SIG-M5 treated with dmso at 0.1 percent for 504 hours (cell line): Measurements from ENCODE around the gene CPXM2.

ENCODE experiments used
- DNase-seq: peaks from one replicate; lab custom pipeline; 2025; ENCODE audit not compliant: unreplicated experiment; lab: John Stamatoyannopoulos, UW

Gene CPXM2

DNA sequence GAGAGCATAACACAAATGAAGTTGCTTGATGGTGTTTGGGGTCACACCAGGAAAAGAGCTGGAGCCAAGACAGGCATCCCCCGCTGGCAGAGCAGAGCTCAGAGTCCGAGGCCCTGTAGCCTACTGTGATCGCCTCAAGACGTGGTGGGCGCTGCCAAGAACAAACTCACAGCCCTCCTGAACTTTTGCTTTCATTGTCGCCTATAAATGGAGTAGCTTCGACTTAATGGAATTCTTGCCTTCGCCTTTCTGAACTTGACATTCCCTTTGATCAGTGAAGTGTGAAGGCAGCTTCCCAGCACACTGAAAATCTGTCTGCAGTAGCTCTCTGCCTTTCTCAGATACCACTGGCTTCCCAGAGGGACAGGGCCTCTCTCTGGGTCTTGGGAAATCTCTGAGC, 21.3 kb downstream of the CPXM2 start:
- no peak for DNase-seq

- DNase-seq, result no peak
Observed at GRCh38 chr10:123869020-123869414, 22.6 kb downstream of the CPXM2 start.

DNA sequence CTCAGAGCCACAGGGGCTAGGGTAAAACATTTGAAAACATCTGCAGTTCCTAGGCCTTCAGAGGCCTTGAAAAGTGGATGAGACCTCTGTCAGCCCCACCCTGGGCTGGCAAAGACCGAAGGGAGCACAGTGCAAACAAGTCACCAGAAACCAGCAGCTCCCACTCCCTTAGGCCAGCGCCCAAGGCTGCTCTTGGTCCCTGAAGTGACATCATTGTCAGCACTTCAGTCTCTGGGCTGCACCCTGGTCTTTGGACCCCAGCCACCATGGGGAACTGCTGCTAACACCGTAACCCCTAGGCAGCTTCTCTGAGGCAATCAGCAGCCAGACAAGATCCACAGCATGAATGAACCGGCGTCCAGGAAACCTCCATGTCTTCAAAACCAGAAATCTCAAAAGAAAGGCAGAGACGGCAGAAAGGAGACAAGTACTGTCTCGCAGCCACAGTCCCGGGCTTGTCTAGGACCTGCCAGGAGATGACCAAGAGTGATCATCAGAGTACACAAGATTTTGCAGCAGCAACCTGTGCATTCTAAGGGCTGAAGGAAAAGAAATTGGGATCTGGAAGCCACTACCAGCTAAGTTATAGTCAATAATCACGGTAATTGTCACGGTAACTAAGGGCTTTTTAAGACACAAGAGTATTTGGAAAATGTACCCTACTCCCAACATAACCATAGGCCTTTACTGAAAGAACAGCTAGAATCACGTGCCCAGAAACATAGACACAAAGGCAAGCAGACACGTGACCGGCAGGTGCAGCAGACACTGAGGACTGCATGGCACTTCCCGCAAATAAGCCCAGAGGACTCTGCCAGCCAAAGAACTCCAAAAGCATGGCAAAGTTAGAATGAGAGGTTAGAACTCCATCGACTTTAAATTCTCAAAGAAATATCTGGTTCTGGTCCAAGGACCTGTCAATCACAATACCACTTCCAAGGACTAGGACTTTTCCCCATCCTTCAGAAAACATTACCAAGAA, 23.3 kb downstream of the CPXM2 start:
- no peak for DNase-seq

- no peak for DNase-seq
Observed at GRCh38 chr10:123865880-123866279, 25.7 kb downstream of the CPXM2 start.

DNA sequence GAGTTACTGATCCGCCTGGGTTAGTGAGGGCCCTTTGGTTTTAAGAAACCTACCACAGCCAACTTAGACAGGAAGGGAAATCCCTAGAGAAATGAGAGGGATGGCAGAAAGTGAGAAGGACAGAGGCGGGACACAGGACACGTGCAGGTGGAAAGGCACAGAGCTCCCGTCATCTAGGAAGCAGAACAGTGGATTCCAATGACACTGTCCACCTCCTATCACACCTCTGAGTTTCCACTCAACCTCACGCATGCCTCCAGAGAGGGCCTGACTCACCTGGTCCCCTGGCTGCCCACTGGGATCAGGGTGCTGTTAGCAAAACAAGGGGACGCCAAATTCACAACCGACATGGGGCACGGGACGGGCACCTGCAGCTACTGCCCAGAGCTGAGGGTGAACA, 26.3 kb downstream of the CPXM2 start:
- no peak for DNase-seq

GRCh38 chr10:123864923-123865322, 26.7 kb downstream of the CPXM2 start:
- no peak for DNase-seq

DNA sequence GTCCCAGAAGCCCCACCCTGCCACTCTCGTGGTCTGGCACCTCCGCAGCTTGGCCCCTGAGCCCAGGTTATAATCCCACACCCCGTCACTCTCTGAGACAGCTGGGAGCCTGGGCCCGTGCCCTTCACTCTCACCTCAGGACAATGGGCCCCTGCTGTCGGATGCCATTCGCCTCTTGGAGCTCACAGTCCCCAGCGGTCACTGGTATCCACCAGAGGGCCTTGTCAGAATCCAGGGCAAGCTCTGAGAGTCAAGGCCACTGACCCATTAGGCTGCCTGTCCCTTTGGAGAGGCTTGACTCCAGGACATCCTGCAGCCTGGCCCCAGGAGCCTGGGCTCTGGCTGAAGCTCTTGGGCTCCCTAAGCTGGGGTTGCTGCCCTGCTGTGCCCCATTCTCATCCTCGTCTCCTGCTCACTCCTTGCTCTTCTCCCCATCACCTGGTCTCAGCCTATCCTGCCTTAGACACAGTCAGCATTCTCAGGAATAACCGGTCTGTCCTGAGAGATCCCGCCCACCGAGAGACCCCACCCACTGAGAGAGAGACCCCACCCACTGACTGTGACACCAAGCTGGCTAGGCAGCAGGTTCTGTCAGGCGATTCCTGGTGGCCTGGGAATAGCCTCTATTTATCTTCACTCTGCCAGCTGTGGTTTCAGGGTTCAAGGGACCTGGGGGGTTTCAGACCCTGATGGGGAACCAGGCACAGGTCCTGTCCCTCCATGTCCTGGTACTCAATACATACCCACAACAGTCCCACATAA, 27.7 kb downstream of the CPXM2 start:
- no peak for DNase-seq

DNA sequence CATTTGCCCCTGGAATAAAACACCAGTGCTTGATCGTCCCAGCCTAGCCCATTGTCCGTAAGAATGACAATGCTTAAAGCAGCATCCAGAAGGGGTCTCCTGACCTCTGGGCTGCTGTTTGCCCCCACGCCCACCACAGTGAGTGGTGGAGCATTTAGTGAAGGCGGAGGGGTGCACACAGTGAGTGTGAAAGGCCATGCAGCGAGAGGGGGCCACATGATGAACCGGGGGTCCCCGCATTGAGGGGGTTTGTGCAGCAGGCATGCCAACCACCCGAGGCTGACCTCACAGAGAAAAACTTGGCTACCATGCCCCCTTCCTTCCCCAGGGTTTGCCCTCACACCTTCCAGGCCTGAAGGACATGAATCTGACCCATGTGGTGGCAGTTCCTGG, 28.4 kb downstream of the CPXM2 start:
- no peak for DNase-seq

- no peak for DNase-seq
Observed at GRCh38 chr10:123862421-123863182, 29.0 kb downstream of the CPXM2 start.

- DNase-seq, result no peak
Observed at GRCh38 chr10:123860856-123861255, 30.8 kb downstream of the CPXM2 start.

DNA sequence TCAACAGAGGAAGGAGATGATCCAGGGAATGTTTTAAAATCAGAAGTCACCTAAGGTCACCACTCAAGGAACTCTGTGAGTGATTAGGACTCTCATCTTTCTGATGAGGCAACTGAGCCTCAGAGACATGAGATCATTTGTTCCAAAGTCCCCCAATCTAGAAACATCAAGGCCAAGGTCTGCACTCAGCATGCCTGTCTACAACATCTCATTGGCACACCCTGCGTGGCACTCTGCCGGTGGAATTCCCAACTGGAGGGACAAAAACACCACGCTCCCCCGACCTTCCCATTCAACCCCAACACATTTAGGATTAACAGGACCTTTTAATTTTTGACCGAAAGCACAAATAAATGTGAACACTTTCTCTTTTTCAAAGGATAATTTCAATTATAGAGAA, 31.4 kb downstream of the CPXM2 start:
- DNase-seq, result no peak

- no peak for DNase-seq
Observed at GRCh38 chr10:123859653-123860050, 32.0 kb downstream of the CPXM2 start.

DNA sequence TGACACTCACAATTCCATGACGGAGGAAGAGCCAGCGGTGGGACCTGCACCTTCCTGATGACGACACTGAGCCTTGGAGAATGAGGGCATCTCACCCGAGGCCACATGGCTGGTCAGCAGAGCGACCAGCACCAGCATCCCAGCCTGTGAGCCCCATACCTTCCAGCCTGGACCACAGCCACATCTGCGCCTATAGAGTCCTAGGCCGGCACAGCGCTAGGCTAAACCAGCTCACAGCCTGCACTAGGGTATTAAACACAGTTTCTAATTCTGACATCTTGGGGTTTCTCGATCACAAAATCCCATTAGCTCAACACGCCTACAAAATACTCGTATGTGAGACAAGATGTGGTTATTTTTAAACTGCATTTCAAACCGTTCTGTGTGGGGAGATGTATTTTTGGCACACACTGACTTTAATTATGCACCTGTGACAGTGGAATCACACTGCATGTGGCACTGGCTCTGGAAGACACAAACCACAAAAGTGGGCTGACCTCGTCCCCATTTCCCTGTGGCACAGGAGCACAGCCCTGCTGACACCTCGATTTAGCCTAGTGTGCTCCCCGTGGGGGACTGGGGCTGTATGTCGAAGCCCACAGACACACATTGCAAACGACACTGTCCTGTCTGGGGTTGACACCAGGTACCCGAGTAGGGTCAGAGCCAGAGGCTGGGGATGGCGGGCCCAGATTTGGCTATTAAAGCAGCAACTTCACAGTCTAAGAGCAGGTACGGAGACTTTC, 32.5 kb downstream of the CPXM2 start:
- DNase-seq, result no peak

DNA sequence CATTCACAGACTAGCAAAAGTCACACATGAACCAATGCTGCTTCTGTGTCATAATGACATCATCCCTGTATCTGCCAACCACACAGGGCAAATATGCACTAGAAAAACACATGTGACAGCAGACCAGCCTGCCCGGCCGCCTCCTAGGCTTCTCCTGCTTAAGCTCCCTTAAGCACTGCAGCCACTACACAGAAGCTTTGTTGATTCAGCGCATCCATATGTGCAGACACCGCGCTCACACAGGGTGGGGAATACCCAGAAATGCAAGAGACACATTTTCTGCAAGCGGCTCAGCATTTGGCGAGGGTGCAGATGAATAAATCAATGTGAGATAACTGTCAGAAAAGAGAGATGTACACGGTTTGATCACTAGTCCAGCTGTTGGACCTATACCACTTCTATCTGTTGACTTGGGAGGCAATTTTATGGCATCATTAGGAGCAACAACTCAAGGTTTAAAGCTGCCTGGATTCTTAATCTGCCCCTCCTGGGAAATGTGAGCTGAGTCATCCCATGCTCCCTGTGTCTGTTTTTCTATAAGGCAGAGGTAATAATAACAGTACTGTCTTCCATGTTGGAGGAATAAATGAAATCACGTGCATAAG, 33.4 kb downstream of the CPXM2 start:
- DNase-seq, result no peak

DNA sequence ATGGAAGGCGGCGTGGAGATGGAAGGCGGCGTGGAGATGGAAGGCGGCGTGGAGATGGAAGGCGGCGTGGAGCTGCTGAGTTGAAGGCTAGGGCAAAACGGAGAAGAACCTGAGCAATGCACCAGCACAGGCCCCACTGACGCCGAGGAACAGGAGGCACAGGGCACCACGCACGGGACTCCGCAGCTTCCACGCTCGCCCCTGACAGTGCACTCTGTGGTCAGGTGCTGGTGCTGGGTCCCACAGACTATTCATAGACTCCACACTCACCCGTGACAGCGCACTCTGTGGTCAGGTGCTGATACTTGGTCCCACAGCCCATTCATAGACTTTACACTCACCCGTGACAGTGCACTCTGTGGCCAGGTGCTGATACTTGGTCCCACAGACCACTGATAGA, 34.0 kb downstream of the CPXM2 start:
- DNase-seq, result no peak

DNA sequence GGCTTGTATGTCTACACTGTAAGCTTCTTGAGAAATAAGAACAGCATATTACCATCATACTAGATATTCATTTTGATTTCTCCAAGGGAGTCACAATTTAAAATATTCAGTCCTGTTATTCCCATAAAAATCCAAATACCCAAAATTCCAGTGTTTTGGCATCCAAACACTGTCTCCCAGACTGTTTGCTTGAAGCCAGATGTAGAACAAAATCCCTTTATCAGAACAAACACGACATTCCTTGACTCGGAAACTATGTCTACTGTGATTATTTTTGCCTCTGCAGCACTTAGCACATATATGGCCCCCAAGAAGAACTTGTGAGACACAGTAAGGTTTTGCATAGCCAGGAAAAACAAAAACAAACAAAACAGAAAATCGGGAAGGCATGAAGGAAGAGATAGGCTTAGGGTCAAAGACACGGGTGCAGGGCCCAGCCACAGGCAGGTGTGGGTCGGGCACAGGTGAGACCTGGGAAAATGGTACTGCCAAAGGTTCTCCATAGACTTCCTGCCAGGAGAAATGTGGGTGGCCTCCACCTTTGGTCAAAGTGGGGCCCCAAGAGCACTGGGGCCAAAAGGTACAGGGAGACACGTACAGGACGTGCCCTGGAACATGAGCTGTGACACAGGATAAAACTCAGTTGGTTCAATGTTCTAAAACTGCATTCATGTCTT, 36.5 kb downstream of the CPXM2 start:
- DNase-seq, result no peak

- no peak for DNase-seq
Observed at GRCh38 chr10:123854498-123854897, 37.1 kb downstream of the CPXM2 start.

DNA sequence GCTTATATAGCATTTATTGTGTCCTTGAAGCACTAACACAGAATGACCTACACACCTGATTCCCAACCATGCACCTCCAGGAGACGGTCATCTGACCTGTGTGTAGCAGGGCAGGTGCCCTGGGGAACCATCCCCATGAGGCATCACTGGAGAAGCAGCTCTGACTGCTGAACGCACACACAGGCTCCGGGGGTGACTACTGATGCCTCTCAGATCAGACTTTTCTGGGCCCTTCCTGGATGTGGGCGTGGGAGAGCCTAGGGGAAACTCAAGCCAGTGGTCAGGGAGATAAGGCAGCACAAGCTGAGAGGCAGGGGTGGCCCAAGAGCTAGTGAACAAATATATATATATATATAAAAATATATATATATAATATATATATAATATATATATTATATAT, 37.6 kb downstream of the CPXM2 start:
- no peak for DNase-seq

DNA sequence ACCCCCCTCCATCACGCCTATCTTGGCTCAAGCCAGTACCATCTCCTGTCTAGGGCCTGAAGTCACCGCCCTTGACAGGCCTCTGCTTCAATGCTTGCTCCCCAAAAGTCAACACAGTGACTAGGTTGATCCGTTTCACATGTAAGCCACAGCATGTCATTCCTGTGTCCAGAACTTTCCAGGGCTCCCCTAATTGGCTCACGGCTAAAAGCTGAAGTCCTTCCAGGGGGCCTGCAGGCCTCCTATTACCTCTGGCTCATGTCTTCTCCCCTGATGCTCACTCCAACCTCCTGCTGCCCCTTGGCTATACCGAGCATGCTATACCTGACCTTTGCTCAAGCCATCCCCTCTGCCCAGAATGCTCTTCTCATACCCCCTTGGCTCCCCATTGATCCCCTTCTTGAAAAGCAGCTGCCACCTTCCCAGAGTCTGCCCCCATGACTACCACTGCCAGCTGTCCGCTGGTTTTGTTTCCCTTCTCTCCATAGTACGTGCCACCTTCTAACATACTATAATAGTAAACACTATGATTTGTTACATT, 39.1 kb downstream of the CPXM2 start:
- DNase-seq, result no peak
